Pancreas (tissue), 10 donors: Measurements from ENCODE around the gene CPT1A. TPM values are rescaled to one million over a fixed set of nuclear protein-coding genes. Genes with fewer than 3 reads are reported as not detected.

Experiments
- ATAC-seq, 4 donors: fragments of 200-7000 bp; cut with Tn5 transposase; one replicate each; pipeline versions ENCODE4 v1.8.0 to v1.9.1; 2020; ENCODE audit warnings: mild to moderate bottlenecking in 4 of 4, moderate library complexity in 4 of 4
- DNase-seq, 6 donors: peaks; one replicate each; pipeline ENCODE4 v3.0.0-alpha.2; 2020
- FAIRE-seq: peaks from 2 replicates; lab custom pipeline; 2012; peaks lifted over from hg19 to GRCh38; lab: Jason Lieb, UNC
- H3K27ac ChIP-seq, 4 donors: fragments of 200-600 bp; sonication (generic); 1 replicate in 3 of 4; 2 replicates in 1 of 4; pipeline versions ENCODE4 v1.5.0 to v1.8.0; 2020
- H3K27me3 ChIP-seq, 4 donors: fragments of 200-600 bp; one replicate each; pipeline ENCODE4 v1.8.0; 2021
- H3K36me3 ChIP-seq, 3 donors: fragments of 200-600 bp; sonication (generic) in 1 of 3; one replicate each; pipeline versions ENCODE4 v1.5.0 to v1.8.0; 2020 to 2021
- H3K4me1 ChIP-seq, 3 donors: fragments of 200-600 bp; one replicate each; pipeline ENCODE4 v1.8.0; 2021
- H3K4me3 ChIP-seq, 4 donors: fragments of 200-600 bp; sonication (generic) in 2 of 4; one replicate each; pipeline versions ENCODE4 v1.5.0 to v1.8.0; 2020 to 2021
- H3K9me3 ChIP-seq, 4 donors: fragments of 200-600 bp; one replicate each; pipeline ENCODE4 v1.8.0; 2021
- WGBS, 2 donors: extraction: QIAGEN DNeasy Blood & Tissue Kit; methylation state at CpG; one replicate each; pipeline ENCODE4 v1.1.7; 2013; 5-methylcytosine and 5-hydroxymethylcytosine counted together
- intact Hi-C, 3 donors: fragments of 100-400 bp; cut with DNase I; formaldehyde crosslinking; loops; one replicate each; pipeline versions ENCODE4 v1.11.1 to v1.14.2; 2022
- polyA plus RNA-seq, 2 donors: library from polyadenylated mRNA; stranded (reverse); fragments of 200-250 nt; gene quantifications; one replicate each; pipeline ENCODE4 v1.2.3, GENCODE V29; 2013
- total RNA-seq, 6 donors: library from RNA; stranded (reverse); fragmentation: NEBNext Ultra II Directional in 4 of 6; extraction: Animal tissue kit (Norgen Biotek cat#: 25700) in 4 of 6; gene quantifications; one replicate each; pipeline versions ENCODE4 v1.2.1 to v1.2.4, GENCODE V29; 2021 to 2023
- TF ChIP-seq, protein P1 (sequence below), 4 donors: fragments of 200-600 bp; sonication (generic) in 3 of 4; IDR thresholded peaks; one replicate each; pipeline versions ENCODE4 v1.5.0 to v1.8.0; 2021; ENCODE audit warnings: antibody characterized with exemption in 4 of 4
- donor health status: healthy with polysubstance abuse.
- donor health status: DM: no; HTN: no; CAD: no; lungs with moderate emphysema.
- donor health status: DM: no; HTN: no; CAD: no.
- donor health status: control.
- donor health status: control.
- donor health status: Bipolar disorder and iron deficiency.
- donor health status: DM: yes; HTN: yes; CAD: no.
- donor health status: DM: no; HTN: no; CAD: no.
- donor health status: DM: no; HTN: no; CAD: no.
- donor health status: DM: yes; HTN: yes; CAD: no.

The CPT1A gene
- total and polyA plus RNA-seq, 8 donors, result 9.5 to 33.7 (median 20.5) TPM

DNA sequence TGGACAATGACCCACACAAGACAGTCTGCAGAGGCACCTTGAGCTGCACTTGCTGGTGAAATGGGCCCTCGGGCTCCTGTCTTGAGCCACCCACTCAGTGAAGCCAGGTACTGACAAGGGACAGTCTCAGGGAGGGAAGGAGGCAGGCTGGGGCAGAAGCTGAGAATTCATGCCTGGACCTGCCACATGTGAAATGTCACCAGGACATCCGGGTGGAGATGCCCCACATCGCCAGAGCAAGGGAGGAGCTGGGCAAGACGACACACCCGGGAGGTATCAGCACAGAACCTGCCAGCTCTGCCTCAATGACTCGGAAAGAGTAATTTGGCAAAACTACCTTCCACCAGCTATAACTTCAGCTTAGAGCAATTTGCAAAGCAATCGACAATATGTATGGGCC, 23.5 kb downstream of the CPT1A start:
- Histone ChIP-seq H3K4me1 (no peaks in the 10 kb centered on the region), H3K4me3 (no peak overlapping the region), H3K9me3 (no peaks in the 10 kb centered on the region), H3K27ac (no peak overlapping the region), H3K36me3 (peaks cover 0 to 18% (median 4%) of the 10 kb centered on the region in 3 donors), H3K27me3 (no peaks in the 10 kb centered on the region)
- no peak for DNase-seq
- 88 to 95% methylated on average over 7 of the region's 7 CpGs for WGBS, 2 donors
- TF ChIP-seq, protein P1, sequence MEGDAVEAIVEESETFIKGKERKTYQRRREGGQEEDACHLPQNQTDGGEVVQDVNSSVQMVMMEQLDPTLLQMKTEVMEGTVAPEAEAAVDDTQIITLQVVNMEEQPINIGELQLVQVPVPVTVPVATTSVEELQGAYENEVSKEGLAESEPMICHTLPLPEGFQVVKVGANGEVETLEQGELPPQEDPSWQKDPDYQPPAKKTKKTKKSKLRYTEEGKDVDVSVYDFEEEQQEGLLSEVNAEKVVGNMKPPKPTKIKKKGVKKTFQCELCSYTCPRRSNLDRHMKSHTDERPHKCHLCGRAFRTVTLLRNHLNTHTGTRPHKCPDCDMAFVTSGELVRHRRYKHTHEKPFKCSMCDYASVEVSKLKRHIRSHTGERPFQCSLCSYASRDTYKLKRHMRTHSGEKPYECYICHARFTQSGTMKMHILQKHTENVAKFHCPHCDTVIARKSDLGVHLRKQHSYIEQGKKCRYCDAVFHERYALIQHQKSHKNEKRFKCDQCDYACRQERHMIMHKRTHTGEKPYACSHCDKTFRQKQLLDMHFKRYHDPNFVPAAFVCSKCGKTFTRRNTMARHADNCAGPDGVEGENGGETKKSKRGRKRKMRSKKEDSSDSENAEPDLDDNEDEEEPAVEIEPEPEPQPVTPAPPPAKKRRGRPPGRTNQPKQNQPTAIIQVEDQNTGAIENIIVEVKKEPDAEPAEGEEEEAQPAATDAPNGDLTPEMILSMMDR (IDR thresholded peaks at IDR 0.05), result no peak
- FAIRE-seq, result no peak
- ATAC-seq, result no peak
- intact Hi-C loops, result no loop called here

DNA sequence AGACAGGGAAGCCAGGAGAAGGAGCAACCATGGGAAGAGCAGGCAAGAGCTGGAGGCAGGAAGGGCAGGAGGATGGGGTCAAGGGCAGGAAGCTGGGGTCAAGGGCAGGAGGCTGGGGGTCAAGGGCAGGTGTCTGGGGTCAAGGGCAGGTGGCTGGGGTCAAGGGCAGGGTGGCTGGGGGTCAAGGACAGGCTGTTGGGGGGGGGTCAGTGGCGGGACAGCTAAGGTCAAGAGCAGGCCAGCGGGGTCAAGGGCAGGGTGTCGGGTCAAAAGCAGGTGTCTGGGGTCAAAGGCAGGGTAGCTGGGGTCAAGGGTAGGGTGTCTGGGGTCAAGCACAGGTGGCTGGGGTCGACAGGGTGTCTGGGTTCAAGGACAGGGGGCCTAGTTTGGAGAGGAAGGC, 24.2 kb downstream of the CPT1A start:
- intact Hi-C loops, result no loop called here
- H3K4me3 ChIP-seq, result no peak overlapping the region
- peaks cover 0 to 24% (median 4%) of the 10 kb centered on the region in 3 donors for H3K36me3 ChIP-seq
- no peak for FAIRE-seq
- no peaks in the 10 kb centered on the region for H3K9me3 ChIP-seq
- H3K4me1 ChIP-seq, result no peaks in the 10 kb centered on the region
- no peak overlapping the region for H3K27ac ChIP-seq
- no peaks in the 10 kb centered on the region for H3K27me3 ChIP-seq
- ATAC-seq, result no peak
- no peak for DNase-seq
- TF ChIP-seq, protein P1 (IDR thresholded peaks at IDR 0.05), result no peak
- 82% methylated on average over 2 to 4 of the region's 4 CpGs for WGBS, 2 donors

DNA sequence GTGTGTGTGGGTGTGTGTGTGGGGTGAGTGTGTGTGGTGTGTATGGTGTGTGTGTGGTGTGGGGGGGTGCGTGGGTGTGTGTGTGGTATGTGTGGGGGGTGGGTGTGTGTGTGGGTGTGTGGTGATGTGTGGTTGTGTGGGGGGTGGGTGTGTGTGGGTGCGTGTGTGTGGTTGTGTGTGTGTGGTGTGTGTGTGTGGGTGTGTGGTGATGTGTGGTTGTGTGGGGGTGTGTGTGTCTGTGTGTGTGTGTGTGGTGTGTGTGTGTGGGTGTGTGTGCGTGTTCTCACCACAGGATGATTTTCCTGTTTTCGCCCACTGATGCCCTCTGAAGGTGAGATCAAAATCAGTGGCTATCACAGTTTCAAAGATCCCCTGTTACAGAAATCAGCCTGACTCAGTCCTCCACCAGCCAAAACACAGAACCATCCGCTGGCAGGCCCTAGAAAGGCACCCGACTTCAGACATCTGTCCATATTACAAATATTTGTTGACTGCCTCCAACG, 24.7 kb downstream of the CPT1A start:
- H3K4me1 ChIP-seq, result no peaks in the 10 kb centered on the region
- 66 to 71% methylated on average over 7 of the region's 7 CpGs for WGBS, 2 donors
- intact Hi-C loops, result no loop called here
- TF ChIP-seq, protein P1 (IDR thresholded peaks at IDR 0.05), result no peak
- peaks cover 0 to 30% (median 4%) of the 10 kb centered on the region in 3 donors for H3K36me3 ChIP-seq
- H3K27me3 ChIP-seq, result no peaks in the 10 kb centered on the region
- ATAC-seq (no peak), DNase-seq (no peak), FAIRE-seq (no peak)
- no peak overlapping the region for H3K4me3 ChIP-seq
- H3K27ac ChIP-seq, result no peak overlapping the region
- no peaks in the 10 kb centered on the region for H3K9me3 ChIP-seq

DNA sequence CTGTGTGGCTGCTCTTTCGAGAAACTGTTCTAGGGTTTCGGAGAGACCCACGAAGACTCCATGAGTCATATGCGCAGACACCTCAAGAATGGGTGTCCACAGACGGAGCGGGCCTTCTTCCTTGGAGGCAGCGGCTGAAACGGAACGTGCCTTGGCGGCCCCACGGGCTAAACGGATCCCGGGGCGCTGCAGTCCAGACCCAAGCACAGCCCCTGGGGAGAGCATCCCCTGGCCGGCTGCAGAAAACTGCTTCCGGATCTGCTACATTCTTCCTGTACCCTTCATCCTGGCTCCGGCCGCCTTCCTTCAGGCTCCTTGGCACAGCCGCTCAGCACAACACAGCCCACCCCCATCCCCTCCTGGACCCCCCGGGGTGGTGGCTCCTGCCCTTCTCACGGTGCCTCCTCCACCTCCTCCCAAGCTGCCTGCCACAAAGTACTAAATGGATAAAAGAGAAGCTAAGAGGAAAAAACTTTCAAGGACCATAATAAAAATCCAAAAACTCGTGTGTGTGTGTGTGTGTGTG, 25.4 kb downstream of the CPT1A start:
- TF ChIP-seq, protein P1 (IDR thresholded peaks at IDR 0.05), result no peak

DNA sequence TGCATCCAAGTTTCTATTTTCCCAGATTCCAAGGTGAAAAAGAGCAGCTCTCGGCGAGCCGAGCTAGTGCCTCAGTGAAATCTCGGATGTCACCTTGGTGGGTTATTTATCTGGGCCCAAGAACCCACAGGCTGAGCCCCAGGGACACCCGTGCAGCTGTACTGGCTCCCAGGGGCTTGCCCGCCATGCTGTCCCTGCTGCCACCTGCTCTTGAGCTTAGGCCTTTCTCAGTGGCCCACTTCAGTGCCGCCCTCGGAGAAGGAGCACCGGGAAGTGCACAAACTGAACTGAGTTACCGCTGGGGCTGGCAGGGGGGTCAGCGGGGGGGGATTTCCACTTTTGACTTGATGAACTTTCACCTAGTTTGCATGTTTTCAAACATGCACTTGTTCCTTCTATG, 27.9 kb downstream of the CPT1A start:
- 90 to 95% methylated on average over 11 of the region's 11 CpGs for WGBS, 2 donors
- no peak for FAIRE-seq

More for the DNA sequence above, 25.4 kb downstream of the CPT1A start:
- ATAC-seq (no peak), FAIRE-seq (no peak), DNase-seq (no peak)
- no peak overlapping the region for H3K27ac ChIP-seq
- no peaks in the 10 kb centered on the region for H3K27me3 ChIP-seq
- peaks cover 0 to 35% (median 4%) of the 10 kb centered on the region in 3 donors for H3K36me3 ChIP-seq
- H3K4me1 ChIP-seq, result no peaks in the 10 kb centered on the region
- no peaks in the 10 kb centered on the region for H3K9me3 ChIP-seq
- 89 to 90% methylated on average over 22 of the region's 22 CpGs for WGBS, 2 donors
- intact Hi-C loops, result no loop called here
- no peak overlapping the region for H3K4me3 ChIP-seq

More for the DNA sequence above, 27.9 kb downstream of the CPT1A start:
- Histone ChIP-seq H3K4me1 (peaks cover 0 to 7% (median 4%) of the 10 kb centered on the region in 3 donors), H3K36me3 (peaks cover 0 to 36% (median 4%) of the 10 kb centered on the region in 3 donors), H3K9me3 (no peaks in the 10 kb centered on the region), H3K27ac (no peak overlapping the region), H3K4me3 (no peak overlapping the region), H3K27me3 (no peaks in the 10 kb centered on the region)
- DNase-seq (no peak), ATAC-seq (no peak)
- intact Hi-C loops, result no loop called here
- TF ChIP-seq, protein P1 (IDR thresholded peaks at IDR 0.05), result no peak
